ENCODE results near the gene MEA1.

Gene MEA1

DNA sequence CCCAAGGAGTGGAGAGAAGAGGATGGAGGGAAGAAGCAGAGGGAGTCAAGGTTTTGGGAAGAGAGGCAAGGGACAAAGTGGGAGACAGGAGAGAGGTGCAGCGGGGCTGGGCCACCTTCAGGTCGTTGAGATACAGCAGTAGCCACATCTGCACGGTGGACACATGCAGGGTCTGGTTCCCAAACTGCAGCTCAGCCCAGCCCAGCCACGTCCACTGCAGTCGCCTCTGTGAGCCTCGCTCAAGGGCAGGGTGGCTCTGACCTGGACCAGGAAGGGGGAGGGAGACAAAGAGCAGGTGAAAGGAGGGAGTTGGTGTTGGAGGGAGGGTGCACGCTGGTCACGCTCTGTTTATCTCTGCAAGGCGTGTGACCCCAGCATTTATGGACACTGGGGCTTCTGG lies 25.0 kb upstream of the MEA1 start:
- no peak for DNase-seq (ENCODE audit: low read depth)

DNA sequence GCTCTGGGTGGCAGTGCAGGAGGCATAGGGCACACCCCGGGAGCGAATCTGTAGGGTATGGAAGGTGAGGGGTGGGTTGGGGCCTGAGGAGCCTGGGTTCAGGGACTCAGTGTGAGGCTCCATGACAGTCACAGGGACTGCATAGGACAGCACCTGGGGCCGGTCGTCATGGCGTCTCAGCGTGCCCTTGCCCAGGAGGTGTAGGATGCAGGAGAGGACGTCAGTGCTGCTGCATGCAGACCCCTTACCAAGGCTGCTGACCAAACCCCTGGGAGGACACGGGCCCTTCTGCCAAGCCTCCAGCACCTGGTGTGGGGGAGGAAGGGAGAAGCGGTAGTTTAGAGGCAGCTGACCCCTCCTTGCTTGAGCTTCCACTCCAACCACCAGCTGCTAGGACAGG lies 24.0 kb upstream of the MEA1 start:
- DNase-seq (ENCODE audit: low read depth) = no peak

DNA sequence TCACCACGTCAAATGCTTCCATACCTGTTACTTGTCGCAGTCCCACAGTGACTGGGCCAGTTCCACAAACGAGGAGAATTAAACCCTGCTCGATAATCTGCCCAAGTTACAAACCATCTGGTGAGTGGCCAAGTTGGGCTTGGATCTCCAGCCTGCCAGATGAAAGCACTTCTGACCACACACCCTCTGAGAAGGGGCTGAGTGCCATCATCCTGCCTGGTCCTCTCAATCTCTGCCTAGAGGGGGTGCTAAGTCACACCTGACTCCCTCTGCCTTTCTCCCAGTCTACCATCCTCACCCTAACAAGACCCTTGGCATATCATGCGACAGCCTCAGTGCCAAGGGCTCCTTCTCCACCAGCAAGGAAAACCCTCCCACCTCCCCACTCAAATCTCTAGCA lies 23.5 kb upstream of the MEA1 start:
- DNase-seq (ENCODE audit: low read depth) = no peak

DNA sequence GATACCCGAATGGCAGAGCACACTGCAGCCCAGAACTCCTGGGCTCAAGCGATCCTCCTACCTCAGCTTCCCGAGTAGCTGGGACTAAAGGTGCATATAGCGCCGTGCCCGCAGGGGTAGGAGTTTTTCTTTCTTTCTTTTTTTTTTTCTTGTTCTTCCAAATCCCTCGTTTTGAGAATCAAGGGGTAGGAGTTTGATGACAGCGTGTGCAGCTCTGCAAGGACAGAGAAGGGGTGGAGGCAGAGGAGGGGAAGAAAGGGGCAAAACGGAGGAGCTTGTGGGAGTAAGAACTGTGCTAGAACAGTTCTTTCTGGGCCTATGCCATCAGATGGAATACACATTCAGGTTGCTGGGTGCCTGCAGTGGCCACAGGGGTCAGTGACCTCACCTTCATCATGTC lies 23.0 kb upstream of the MEA1 start:
- no peak for DNase-seq (ENCODE audit: low read depth)

DNA sequence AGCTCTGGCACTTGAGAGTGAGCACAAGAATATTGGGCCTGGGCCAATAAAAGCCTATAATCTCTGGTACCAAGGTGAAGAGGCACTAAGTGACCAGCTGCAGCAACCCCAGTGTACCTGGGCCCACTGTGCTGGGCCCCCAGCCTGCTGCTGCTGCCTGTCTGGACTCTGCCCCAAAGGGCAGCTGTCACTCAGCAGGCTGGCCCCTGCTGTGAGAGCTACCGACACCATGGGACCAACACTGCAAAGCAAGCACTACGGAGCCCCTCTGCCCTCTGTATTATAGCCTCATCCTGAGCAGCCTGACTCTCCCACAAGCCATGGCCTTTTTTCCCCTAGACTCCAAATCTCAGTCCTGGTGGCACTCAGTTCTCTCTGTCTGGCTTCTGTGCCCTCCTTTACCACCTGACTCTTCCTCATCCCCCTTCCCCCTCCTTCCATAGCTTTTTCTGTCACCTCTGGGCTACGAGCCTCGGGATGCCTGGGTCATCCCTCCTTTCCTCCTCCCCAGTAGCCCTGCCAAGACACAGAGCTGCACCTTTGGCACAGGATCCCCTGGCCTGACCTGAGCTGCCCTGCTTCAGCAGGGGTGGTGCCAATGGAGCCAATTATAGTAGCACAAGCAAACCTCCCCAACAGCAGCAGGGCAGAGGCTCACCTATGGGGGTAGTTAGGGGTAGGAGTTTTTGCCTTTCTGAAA lies 21.9 kb upstream of the MEA1 start:
- no peak for DNase-seq (ENCODE audit: low read depth)

DNA sequence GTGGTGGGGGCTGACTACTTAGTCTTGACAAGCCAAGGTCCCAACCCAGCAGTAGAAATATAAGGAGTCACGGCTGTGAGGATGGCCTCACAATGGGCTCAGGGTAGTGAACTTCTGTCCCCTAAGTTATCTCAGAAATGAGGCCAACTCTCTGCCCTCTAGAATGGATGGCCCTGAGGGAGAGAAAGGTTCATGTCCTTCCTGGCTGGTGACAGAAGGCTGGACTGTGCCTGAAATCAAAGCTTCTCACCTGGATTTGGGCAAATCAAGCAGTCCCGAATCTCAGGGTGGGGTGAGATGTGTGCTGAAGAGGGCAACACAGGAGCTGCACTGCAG lies 20.4 kb upstream of the MEA1 start:
- DNase-seq (ENCODE audit: low read depth) = no peak

DNA sequence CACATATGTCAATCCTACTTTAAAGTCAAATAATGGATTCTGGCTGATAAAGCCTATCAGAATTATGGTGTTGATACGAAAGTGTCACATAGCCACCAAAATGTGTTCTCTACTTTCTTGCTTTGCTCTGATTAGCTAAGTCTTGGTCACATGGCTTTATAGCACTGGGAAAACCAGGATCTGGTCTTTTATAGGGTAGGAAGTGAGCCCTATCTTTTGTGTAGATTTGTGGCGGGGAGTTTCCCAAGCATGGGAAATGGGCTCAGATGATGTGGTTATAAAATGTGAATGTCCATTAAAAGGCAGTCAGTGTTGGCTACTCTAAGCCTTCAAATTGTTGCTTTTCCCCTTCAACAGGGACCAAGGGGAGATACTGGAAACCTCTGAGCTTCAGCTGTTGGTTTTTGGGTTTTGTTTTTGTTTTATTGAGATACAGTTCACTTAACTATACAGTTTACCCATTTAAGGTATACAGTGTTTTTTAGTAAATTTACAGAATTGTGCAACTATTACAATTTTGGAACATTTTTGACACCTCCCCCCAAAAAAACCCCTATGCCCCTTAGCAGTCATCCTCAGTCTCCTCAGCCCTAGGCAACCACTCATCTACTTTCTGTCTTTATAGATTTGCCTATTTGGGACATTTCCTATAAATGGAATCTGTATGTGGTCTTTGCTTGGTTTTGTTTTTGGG lies 19.9 kb upstream of the MEA1 start:
- DNase-seq (ENCODE audit: low read depth) = no peak

DNA sequence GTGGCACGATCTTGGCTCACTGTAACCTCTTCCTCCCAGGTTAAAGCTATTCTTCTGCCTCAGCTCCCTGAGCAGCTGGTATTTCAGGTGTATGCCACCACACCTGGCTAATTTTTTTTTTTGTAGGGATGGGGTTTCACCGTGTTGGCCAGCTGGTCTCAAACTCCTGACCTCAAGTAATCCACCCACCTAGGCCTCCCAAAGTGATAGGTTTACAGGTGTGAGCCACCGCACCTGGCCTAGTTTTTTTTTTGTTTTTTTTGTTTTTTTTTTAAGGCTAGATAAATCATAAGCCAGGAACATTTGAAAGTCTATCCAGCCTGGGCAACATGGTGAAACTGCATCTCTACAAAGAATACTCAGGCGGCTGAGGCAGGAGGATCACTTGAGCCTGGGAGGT lies 18.6 kb upstream of the MEA1 start:
- DNase-seq (ENCODE audit: low read depth) = no peak

DNA sequence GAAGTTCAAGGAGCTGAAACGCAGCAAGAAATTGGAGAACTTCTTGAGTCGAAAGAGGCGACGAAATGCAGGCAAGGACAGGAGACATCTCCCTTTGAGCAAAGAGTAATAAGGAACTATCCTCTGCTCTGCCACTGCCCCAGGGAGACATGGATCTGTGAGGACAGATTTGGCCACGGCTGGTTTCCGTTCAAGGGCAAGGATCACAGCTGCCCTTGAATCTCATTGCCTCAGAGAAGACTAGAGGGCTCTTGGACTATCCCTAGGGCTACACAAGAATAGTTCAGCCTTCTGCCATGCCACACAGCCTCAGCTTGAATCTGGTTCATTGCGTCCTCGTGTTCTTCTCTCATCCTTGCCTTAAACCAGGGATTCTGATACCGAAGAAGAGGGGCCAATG lies 15.4 kb upstream of the MEA1 start:
- no peak for DNase-seq (ENCODE audit: low read depth)

DNA sequence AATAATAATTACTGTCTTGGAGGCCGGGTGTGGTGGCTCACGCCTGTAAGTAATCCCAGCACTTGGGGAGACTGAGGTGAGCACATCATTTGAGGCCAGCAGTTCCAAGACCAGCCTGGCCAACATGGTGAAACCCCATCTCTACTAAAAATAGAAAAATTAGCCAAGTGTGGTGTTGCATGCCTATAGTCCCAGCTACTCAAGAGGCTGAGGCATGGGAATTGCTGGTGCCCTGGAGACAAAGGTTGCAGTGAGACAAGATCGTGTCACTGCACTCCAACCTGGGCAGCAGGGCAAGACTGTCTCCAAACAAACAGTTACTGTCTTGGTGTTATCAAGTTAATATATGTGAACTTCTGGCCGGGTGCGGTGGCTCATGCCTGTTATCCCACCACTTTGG lies 12.6 kb upstream of the MEA1 start:
- no peak for DNase-seq (ENCODE audit: low read depth)

DNA sequence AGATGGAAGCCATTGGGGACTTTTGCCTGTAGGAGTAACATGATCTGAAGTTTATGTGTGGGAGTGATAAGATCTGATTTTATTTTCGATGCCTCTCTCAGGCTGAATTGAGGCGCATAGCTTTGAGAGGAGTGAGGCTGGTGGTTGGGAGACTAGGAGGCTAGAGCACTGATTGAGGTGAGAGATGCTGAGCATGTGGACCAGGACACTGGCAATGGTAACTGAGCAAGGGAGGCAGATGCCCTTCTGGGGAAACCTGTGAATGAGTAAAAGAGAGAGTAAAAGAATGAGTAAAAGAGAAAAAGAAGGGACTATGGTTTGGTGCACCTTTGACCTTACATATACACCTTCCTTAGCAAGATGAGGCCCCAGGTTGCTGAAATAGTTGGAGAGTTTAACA lies 10.7 kb upstream of the MEA1 start:
- no peak for DNase-seq (ENCODE audit: low read depth)

DNA sequence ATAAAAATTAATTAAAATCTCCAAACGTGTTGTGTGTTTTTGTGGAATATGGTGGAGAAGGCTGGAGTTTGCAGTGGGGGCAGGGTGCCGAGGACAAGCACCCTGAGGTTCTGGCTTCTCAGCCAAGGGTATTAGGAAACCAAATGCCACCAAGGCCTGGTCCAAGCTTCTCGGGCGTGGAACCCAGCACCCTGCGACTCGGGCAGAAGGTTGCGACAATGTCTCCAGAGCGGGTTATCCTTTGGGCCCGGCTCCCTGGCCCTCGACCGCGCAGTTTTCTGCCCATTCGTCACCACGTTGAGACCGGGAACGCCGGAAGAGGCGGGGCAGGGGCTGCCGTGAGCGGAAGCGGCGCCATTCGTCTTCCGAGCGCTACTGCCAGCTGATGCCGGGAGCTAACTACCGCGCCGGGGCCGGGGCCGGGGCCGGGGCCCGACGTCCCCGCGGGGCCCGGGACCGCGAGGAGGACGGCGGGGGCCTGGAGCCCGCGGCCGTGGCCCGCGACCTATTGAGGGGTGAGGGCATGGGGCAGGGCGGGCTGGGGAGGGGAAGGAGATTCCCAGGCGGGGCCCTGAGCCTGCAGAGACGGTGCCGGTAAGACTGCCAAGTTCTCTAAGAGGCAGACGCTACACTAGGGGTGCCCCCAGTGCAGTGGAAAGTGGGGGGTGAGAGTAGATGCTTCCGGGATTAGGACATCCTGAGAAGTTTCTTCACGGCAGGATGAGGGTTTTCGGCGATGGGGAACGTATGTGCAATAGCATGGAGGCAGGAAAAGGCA lies 7.7 kb upstream of the MEA1 start, which contains the start of gene RRP36:
RRP36 (plus strand) TSS at position 354 of the 778 bp plus-strand sequence; CDS start at position 386, 32 bp downstream.
- DNase-seq (ENCODE audit: low read depth) = peak; percentile 75

DNA sequence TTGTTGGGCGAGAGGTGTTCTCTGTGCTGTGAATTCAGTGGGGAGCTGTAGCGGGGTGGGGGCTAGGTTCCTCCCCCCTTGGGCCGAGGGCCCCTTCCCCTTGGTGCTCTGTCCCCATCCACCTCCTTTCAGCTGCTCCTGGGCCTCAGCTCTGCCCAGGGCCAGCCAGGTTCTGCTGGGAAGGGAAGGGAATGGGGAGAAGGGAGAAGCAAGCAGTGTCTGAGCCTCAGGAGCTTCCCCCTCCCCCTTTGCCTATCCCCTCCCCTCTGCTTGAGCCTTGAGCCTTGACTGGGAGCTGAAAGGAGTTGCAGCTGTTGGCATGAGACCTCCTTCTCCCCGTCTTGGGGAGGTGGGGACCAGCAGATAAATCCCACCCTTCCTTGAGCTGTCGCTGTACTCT lies 7.1 kb upstream of the MEA1 start:
- peak; percentile 21 for DNase-seq (ENCODE audit: low read depth)

DNA sequence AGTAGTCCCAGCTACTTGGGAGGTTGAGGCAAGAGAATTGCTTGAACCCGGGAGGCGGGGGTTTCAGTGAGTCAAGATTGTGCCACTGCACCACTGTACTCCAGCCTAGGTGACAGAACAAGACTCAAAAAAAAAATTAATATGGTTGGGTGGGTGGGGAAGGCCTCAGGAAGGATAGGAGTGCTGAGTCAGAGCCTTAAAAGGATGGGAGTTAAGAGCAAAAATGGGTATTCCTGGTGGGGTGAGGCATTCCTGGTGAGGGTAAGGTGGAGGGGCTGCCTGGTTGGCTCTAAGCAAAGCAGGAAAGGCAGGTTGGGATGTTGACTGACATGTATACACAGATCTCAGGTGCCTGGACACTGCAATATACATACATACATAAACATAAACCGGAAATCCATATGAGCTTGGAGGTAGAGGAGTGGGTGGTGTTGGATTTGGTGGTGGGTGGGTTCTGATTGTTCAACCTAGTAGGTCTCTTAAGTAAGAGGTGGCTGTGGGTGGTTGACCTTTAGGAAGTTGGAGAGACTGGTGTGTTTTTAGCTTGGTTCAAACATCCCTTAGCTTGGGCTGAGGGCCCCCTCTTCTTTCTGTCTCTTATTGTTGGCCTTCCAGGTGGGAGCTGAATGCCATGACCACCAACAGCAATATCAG lies 6.4 kb upstream of the MEA1 start:
- no peak for DNase-seq (ENCODE audit: low read depth)

DNA sequence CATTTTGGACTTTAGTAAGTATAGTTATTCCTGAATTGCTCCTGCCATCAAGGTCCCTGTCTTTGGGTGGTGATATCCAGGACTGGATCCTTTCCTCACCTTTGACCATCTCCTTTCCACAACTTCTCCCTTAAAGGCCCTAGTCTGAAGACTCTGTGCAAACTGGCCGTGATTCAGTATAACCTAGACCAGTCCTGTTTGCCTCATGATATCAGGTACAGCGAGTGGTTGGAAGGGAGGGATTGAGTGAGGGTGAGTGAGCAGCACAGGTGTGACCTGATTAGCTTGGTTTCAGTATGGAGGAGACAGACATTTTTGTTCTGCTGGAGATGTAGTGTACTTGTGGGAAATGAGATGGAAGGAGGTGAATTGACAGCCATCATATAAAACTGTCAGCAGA lies 5.4 kb upstream of the MEA1 start:
- no peak for DNase-seq (ENCODE audit: low read depth)

DNA sequence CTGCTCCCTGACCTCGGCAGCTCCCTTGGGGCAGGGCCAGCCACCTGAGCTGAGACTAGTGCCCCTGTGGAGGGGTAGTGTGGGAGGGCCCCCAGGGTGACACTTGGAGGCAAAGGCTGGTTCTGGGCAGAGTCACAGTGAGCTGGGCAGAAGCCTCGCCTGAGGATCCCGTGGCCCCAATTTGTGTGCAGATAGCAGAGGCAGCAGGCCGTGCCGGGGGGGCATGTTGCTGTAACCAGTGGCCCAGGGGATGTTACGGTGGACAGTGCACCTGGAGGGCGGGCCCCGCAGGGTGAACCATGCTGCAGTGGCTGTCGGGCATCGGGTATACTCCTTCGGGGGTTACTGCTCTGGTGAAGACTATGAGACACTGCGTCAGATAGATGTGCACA lies 3.2 kb upstream of the MEA1 start:
- DNase-seq (ENCODE audit: low read depth) = no peak

DNA sequence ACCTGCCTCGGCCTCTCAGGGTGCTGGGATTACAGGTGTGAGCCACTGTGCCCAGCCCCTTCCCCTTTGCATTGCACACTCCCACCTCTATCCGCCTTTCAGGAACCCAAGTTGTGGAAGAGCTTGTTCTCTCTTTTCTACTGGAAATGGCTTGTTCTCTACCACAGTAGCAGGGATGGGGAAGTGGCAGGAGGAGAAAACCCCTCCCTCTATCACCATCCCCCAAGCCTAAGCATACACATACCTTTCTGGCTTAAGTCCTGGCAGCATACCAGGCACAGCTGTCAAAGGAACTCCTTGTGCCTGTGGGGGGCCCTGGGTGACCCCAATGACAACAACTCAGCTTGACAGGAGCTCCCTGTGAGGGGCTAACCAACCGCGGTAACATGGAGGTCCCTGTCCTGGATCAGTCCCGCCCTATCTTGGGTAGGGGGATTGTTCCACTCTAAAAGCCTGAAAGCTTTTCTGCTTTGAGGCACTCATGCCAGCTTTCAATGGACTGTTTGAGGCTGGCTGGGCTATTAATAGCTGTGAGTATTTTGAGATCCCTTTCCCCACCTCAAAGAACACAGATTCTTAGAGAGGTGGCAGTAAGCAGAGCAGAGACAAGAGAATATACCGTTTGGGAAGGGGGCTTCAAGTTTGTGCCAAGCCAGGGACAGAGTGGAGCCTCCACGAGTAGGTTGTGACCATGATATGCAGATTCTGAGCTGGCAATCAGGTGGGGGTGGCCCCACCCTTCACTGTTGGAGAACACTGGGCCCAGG lies 2.6 kb upstream of the MEA1 start:
- no peak for DNase-seq (ENCODE audit: low read depth)

DNA sequence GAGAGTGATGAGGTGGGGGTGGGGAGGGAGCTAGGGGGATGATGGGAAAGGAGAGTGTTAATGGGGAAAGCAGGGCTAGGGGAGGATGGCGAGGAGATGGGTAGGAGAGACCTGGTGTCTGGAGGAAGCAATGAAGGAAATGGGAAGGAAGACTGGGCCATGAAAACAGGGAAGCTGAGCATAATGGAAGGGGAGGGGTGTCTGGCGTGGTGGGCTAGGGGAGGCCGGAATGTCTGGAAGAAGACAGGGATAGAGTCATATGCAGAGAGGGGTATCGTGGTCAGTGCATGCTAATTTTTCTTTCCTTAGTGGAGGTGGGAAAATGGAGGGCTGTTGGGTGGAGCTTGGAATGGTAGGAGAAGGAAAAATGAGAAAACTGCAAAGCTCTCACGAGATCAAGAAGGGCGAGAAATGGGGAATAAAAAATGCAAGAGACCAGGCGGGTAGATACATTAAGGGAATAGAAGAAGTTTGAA lies 726 bp upstream of the MEA1 start:
- peak; percentile 58 for DNase-seq (ENCODE audit: low read depth)

DNA sequence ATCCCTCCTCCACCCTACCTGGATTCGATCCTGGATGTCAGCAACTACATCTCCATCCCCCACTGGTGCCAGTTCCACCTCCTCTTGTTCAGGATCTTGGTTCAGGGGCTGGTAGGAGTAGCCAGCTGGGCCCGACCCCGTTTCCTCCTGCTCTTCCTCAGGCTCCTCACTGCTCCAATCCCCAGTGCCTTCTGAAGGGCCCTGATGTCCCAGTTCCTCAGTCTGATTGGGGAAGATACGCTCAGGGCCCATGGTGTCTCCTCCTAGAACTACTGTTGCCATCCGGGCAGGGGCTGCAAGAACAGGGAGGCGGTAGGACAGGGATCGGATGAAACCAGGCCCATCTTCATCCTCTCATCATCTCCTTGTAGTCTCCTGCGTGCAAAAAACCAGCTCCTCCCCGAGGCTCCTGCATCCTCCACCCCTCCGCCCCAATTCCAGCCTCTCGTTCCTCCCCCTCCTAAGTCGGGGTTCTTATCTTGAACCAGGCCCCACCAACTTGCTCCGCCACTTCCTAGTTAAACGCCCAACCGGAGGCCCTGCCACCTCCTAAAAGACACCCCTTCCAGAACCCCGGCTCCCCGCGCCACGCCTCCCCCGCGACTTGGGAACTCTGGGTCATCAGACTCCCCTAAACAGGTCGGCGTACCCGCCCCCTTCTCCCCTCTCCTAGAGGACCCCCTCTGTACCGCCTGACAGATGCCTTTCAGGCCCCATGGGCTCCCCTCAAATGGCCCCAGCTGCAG lies 476 bp downstream of the MEA1 start:
- DNase-seq (ENCODE audit: low read depth) = peak; percentile 26

DNA sequence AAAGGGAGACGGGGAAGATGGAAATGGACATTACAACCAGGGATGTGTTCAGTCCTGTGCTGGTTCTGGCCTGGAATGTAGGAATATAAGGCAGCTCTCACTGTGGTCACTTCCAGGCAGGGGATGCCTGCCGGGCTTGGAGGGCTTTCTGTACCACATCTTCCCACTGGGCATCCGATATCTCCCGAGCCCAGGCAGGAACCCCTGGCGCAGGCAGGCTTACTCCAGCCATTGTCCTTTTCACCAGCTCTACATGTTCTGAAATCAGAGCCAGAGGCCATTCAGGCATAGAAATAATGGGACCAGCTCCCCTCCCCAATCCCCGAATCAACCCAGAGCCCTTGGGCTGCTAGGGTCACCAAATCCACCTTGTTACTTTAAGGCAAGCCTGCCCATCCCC lies 1.4 kb downstream of the MEA1 start:
- DNase-seq (ENCODE audit: low read depth) = no peak

DNA sequence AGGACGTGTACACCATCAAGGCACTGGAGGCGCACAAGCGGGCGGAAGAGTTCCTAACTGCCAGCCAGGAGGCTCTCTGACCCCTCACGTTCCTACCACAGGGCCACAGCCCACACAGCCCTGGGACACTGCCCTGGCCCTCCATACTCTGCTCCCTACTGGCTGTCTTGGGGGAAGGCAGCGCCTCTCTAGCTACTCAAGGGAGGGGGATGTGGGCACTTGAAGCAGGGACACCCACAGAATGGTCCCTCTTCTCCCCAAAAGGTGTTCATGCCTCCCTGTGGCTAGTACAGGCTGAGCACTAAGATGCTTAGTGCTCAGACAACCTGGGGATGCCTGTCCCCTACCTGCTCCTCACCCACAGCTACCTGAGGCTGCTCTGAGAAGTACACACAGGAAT lies 2.5 kb downstream of the MEA1 start:
- no peak for DNase-seq (ENCODE audit: low read depth)
